ENCODE data around the gene ALDOA.

- no peak for TF ChIP-seq CREB5 (CRISPR knock-in tag; IDR thresholded peaks at IDR 0.05)
- no peak for TF ChIP-seq MAX (CRISPR knock-in tag; IDR thresholded peaks at IDR 0.05)
These were observed 13.2 kb downstream of the ALDOA start for GRCh38 chr16:30078744-30079143.

All from K562 (cell line).